Activated CD4-positive, alpha-beta memory T cell treated with anti-CD3 and anti-CD28 coated beads for 36 hours (primary cell): Measurements from ENCODE around the gene MTTP. TPM values are rescaled to one million over a fixed set of nuclear protein-coding genes. Genes with fewer than 3 reads are reported as not detected.

Experiments used
- CTCF ChIA-PET: fragments of 350-600 bp; sonication (Branson Sonifier 250); formaldehyde crosslinking; loops from one replicate; lab custom pipeline; 2021; ENCODE audit warnings: antibody characterized with exemption, inconsistent platforms; lab: Charles Lee
- POLR2A ChIA-PET: fragments of 350-600 bp; sonication (Branson Sonifier 250); formaldehyde crosslinking; loops from one replicate; lab custom pipeline; 2021; ENCODE audit warnings: antibody characterized with exemption; lab: Charles Lee
- DNase-seq: peaks from one replicate; pipeline ENCODE4 v3.0.0-alpha.2; 2020
- H3K27ac Mint-ChIP-seq: one replicate; pipeline ENCODE4 v1.8.0; 2021; ENCODE audit warnings: mixed read lengths
- H3K27me3 Mint-ChIP-seq: one replicate; pipeline ENCODE4 v1.8.0; 2021; ENCODE audit warnings: mixed read lengths
- H3K36me3 Mint-ChIP-seq: one replicate; pipeline ENCODE4 v1.8.0; 2021; ENCODE audit warnings: mixed read lengths
- H3K4me1 Mint-ChIP-seq: one replicate; pipeline ENCODE4 v1.8.0; 2021; ENCODE audit warnings: low read depth, mixed read lengths
- H3K4me3 Mint-ChIP-seq: one replicate; pipeline ENCODE4 v1.8.0; 2021; ENCODE audit warnings: mild to moderate bottlenecking, mixed read lengths
- H3K9me3 Mint-ChIP-seq: one replicate; pipeline ENCODE4 v1.8.0; 2021; ENCODE audit warnings: mixed read lengths
- intact Hi-C: fragments of 100-400 bp; cut with micrococcal nuclease; formaldehyde crosslinking; loops from one replicate; pipeline ENCODE4 v1.15.1; 2023
- total RNA-seq, 2 experiments: library from RNA; stranded (reverse); gene quantifications; one replicate each; pipeline ENCODE4 v1.2.3, GENCODE V29; 2021

The MTTP gene
- total RNA-seq, 2 experiments from 2014 or later, result not detected

- CTCF ChIA-PET, result interaction anchor here (0.6 kb wide), 1 partner anchor 230 kb away, joined by 3 read pairs; no protein-coding TSS in a partner anchor
- no peak overlapping the region for H3K27ac Mint-ChIP-seq
- peaks cover 17% of the 10 kb centered on the region for H3K27me3 Mint-ChIP-seq
- DNase-seq, result no peak
- H3K4me3 Mint-ChIP-seq, result no peak overlapping the region
- intact Hi-C loops, result no loop called here
- H3K36me3 Mint-ChIP-seq, result no peaks in the 10 kb centered on the region
- POLR2A ChIA-PET, result no interaction called here
- no peaks in the 10 kb centered on the region for H3K4me1 Mint-ChIP-seq
- no peaks in the 10 kb centered on the region for H3K9me3 Mint-ChIP-seq
Measured at GRCh38 chr4:99606716-99607115, 32.1 kb downstream of the MTTP start.

- H3K27me3 Mint-ChIP-seq, result peaks cover 17% of the 10 kb centered on the region
- no peak overlapping the region for H3K4me3 Mint-ChIP-seq
- no peaks in the 10 kb centered on the region for H3K9me3 Mint-ChIP-seq
- DNase-seq, result no peak
- no peak overlapping the region for H3K27ac Mint-ChIP-seq
- no peaks in the 10 kb centered on the region for H3K36me3 Mint-ChIP-seq
- CTCF ChIA-PET, result no interaction called here
- no peaks in the 10 kb centered on the region for H3K4me1 Mint-ChIP-seq
- POLR2A ChIA-PET, result no interaction called here
- intact Hi-C loops, result no loop called here
Measured at GRCh38 chr4:99608417-99608816, 33.8 kb downstream of the MTTP start.

- intact Hi-C loops, result no loop called here
- no peak for DNase-seq
- Mint-ChIP-seq H3K27me3 (peaks cover 19% of the 10 kb centered on the region), H3K9me3 (no peaks in the 10 kb centered on the region), H3K36me3 (no peaks in the 10 kb centered on the region), H3K27ac (no peak overlapping the region), H3K4me1 (no peaks in the 10 kb centered on the region), H3K4me3 (no peak overlapping the region)
- ChIA-PET CTCF (no interaction called here), POLR2A (no interaction called here)
Measured at GRCh38 chr4:99610605-99611175, 36.1 kb downstream of the MTTP start.

- no peak overlapping the region for H3K4me3 Mint-ChIP-seq
- H3K27me3 Mint-ChIP-seq, result peaks cover 19% of the 10 kb centered on the region
- H3K36me3 Mint-ChIP-seq, result no peaks in the 10 kb centered on the region
- no peaks in the 10 kb centered on the region for H3K4me1 Mint-ChIP-seq
- CTCF ChIA-PET, result interaction anchor here (0.9 kb wide), 1 partner anchor 12 kb away, joined by 3 read pairs; no protein-coding TSS in a partner anchor
- no peaks in the 10 kb centered on the region for H3K9me3 Mint-ChIP-seq
- POLR2A ChIA-PET, result no interaction called here
- DNase-seq, result no peak
- intact Hi-C loops, result no loop called here
- H3K27ac Mint-ChIP-seq, result no peak overlapping the region
Measured at GRCh38 chr4:99612281-99612680, 37.7 kb downstream of the MTTP start.

- ChIA-PET POLR2A (no interaction called here), CTCF (interaction anchor here (0.6 to 0.9 kb wide), 2 partner anchors 13 to 208 kb away, joined by 3 read pairs; no protein-coding TSS in a partner anchor)
- no peak for DNase-seq
- Mint-ChIP-seq H3K4me1 (no peaks in the 10 kb centered on the region), H3K4me3 (no peak overlapping the region), H3K36me3 (no peaks in the 10 kb centered on the region), H3K9me3 (no peaks in the 10 kb centered on the region), H3K27me3 (peaks cover 16% of the 10 kb centered on the region), H3K27ac (no peak overlapping the region)
- intact Hi-C loops, result no loop called here
Measured at GRCh38 chr4:99612704-99613103, 38.1 kb downstream of the MTTP start.

GRCh38 chr4:99614491-99614890 lies 39.9 kb downstream of the MTTP start:
- no peak overlapping the region for H3K4me3 Mint-ChIP-seq
- no peak overlapping the region for H3K27ac Mint-ChIP-seq
- no peaks in the 10 kb centered on the region for H3K9me3 Mint-ChIP-seq
- H3K4me1 Mint-ChIP-seq, result no peaks in the 10 kb centered on the region
- CTCF ChIA-PET, result no interaction called here
- H3K36me3 Mint-ChIP-seq, result no peaks in the 10 kb centered on the region
- DNase-seq, result no peak
- POLR2A ChIA-PET, result no interaction called here
- intact Hi-C loops, result no loop called here
- H3K27me3 Mint-ChIP-seq, result peaks cover 14% of the 10 kb centered on the region

- Mint-ChIP-seq H3K4me3 (no peak overlapping the region), H3K27me3 (peaks cover 8% of the 10 kb centered on the region), H3K36me3 (no peaks in the 10 kb centered on the region), H3K4me1 (no peaks in the 10 kb centered on the region), H3K27ac (no peak overlapping the region), H3K9me3 (no peaks in the 10 kb centered on the region)
- ChIA-PET POLR2A (no interaction called here), CTCF (interaction anchor here (0.7 to 0.8 kb wide), 3 partner anchors 30 to 1559 kb away, joined by 3 to 5 read pairs (median 3); no protein-coding TSS in a partner anchor)
- DNase-seq, result no peak
- intact Hi-C loops, result no loop called here
Measured at GRCh38 chr4:99615170-99615820, 40.7 kb downstream of the MTTP start.

- intact Hi-C loops, result no loop called here
- no peak overlapping the region for H3K4me3 Mint-ChIP-seq
- H3K27ac Mint-ChIP-seq, result no peak overlapping the region
- H3K4me1 Mint-ChIP-seq, result no peaks in the 10 kb centered on the region
- no peaks in the 10 kb centered on the region for H3K36me3 Mint-ChIP-seq
- DNase-seq, result no peak
- peaks cover 6% of the 10 kb centered on the region for H3K27me3 Mint-ChIP-seq
- no peaks in the 10 kb centered on the region for H3K9me3 Mint-ChIP-seq
- ChIA-PET CTCF (no interaction called here), POLR2A (no interaction called here)
Measured at GRCh38 chr4:99617374-99617773, 42.8 kb downstream of the MTTP start.

GRCh38 chr4:99622341-99622740 lies 47.7 kb downstream of the MTTP start:
- Mint-ChIP-seq H3K36me3 (no peaks in the 10 kb centered on the region), H3K4me1 (peaks cover 3% of the 10 kb centered on the region), H3K27ac (no peak overlapping the region), H3K4me3 (no peak overlapping the region), H3K9me3 (no peaks in the 10 kb centered on the region), H3K27me3 (peaks cover 4% of the 10 kb centered on the region)
- POLR2A ChIA-PET, result no interaction called here
- CTCF ChIA-PET, result no interaction called here
- intact Hi-C loops, result loop anchor here (10.0 kb wide), 1 partner anchor 182 kb away; no protein-coding TSS in a partner anchor
- no peak for DNase-seq

GRCh38 chr4:99624141-99624719 lies 49.6 kb downstream of the MTTP start:
- ChIA-PET POLR2A (no interaction called here), CTCF (interaction anchor here (0.6 to 1.0 kb wide), 2 partner anchors 37 to 184 kb away, joined by 3 read pairs; no protein-coding TSS in a partner anchor)
- H3K27me3 Mint-ChIP-seq, result peaks cover 2% of the 10 kb centered on the region
- peak; percentile 31 for DNase-seq
- H3K9me3 Mint-ChIP-seq, result no peaks in the 10 kb centered on the region
- H3K4me1 Mint-ChIP-seq, result peaks cover 3% of the 10 kb centered on the region
- no peaks in the 10 kb centered on the region for H3K36me3 Mint-ChIP-seq
- H3K27ac Mint-ChIP-seq, result no peak overlapping the region
- H3K4me3 Mint-ChIP-seq, result no peak overlapping the region
- intact Hi-C loops, result loop anchor here (10.0 kb wide), 1 partner anchor 181 kb away; no protein-coding TSS in a partner anchor

- Mint-ChIP-seq H3K27ac (no peak overlapping the region), H3K36me3 (no peaks in the 10 kb centered on the region), H3K27me3 (peaks cover 2% of the 10 kb centered on the region), H3K9me3 (no peaks in the 10 kb centered on the region), H3K4me1 (peaks cover 8% of the 10 kb centered on the region), H3K4me3 (no peak overlapping the region)
- intact Hi-C loops, result loop anchor here (10.0 kb wide), 1 partner anchor 179 kb away; no protein-coding TSS in a partner anchor
- DNase-seq, result no peak
- CTCF ChIA-PET, result interaction anchor here (1.0 kb wide), 1 partner anchor 183 kb away, joined by 3 read pairs; no protein-coding TSS in a partner anchor
- POLR2A ChIA-PET, result no interaction called here
Measured at GRCh38 chr4:99625369-99625768, 50.7 kb downstream of the MTTP start.

GRCh38 chr4:99628040-99628439 lies 53.4 kb downstream of the MTTP start:
- CTCF ChIA-PET, result no interaction called here
- Mint-ChIP-seq H3K4me1 (peaks cover 8% of the 10 kb centered on the region), H3K36me3 (no peaks in the 10 kb centered on the region), H3K4me3 (no peak overlapping the region), H3K27me3 (no peaks in the 10 kb centered on the region), H3K27ac (no peak overlapping the region), H3K9me3 (no peaks in the 10 kb centered on the region)
- intact Hi-C loops, result loop anchor here (10.0 kb wide), 1 partner anchor 177 kb away; no protein-coding TSS in a partner anchor
- POLR2A ChIA-PET, result no interaction called here
- no peak for DNase-seq
